Kidney epithelial cell (primary cell): Measurements from ENCODE around the gene BMPR1B. TPM values are rescaled to one million over a fixed set of nuclear protein-coding genes. Genes with fewer than 3 reads are reported as not detected.

Source experiments
- DNase-seq: peaks from one replicate; pipeline ENCODE4 v3.0.0-alpha.2; 2010; ENCODE audit warnings: low read depth
- H3K27me3 ChIP-seq: 2 replicates; pipeline ENCODE4 v1.6.0; 2011; ENCODE audit warnings: low read length; ENCODE audit not compliant: control insufficient read depth, insufficient read depth
- H3K36me3 ChIP-seq: 2 replicates; pipeline ENCODE4 v1.5.1; 2011; ENCODE audit warnings: low read length; ENCODE audit not compliant: control insufficient read depth, insufficient read depth
- H3K4me3 ChIP-seq: 2 replicates; pipeline ENCODE4 v1.5.1; 2011; ENCODE audit warnings: low read depth, mild to moderate bottlenecking, control low read depth, low read length
- CTCF ChIP-seq: IDR thresholded peaks from 2 replicates; pipeline ENCODE4 v1.5.1; 2011; ENCODE audit warnings: mild to moderate bottlenecking, moderate library complexity, low read length, control low read depth, inconsistent platforms; ENCODE audit not compliant: insufficient read depth, poor library complexity, severe bottlenecking
- total RNA-seq: library from RNA; depleted of rRNA; stranded (reverse); fragments of >200 nt; gene quantifications from 2 replicates; pipeline ENCODE4 v1.2.3, GENCODE V29; 2015

Gene BMPR1B
- total RNA-seq, 1 donor from 2014 or later: 9.2 TPM

GRCh38 chr4:94722270-94722669 is 35.5 kb upstream of the BMPR1B start:
- TF ChIP-seq CTCF: no peak
- no peaks in the 10 kb centered on the region for H3K27me3 ChIP-seq
- no peaks in the 10 kb centered on the region for H3K36me3 ChIP-seq
- DNase-seq: no peak
- no peak overlapping the region for H3K4me3 ChIP-seq

GRCh38 chr4:94722748-94723147 is 35.0 kb upstream of the BMPR1B start:
- no peaks in the 10 kb centered on the region for H3K36me3 ChIP-seq
- TF ChIP-seq CTCF: no peak
- no peak for DNase-seq
- H3K27me3 ChIP-seq: no peaks in the 10 kb centered on the region
- H3K4me3 ChIP-seq: no peak overlapping the region

DNA sequence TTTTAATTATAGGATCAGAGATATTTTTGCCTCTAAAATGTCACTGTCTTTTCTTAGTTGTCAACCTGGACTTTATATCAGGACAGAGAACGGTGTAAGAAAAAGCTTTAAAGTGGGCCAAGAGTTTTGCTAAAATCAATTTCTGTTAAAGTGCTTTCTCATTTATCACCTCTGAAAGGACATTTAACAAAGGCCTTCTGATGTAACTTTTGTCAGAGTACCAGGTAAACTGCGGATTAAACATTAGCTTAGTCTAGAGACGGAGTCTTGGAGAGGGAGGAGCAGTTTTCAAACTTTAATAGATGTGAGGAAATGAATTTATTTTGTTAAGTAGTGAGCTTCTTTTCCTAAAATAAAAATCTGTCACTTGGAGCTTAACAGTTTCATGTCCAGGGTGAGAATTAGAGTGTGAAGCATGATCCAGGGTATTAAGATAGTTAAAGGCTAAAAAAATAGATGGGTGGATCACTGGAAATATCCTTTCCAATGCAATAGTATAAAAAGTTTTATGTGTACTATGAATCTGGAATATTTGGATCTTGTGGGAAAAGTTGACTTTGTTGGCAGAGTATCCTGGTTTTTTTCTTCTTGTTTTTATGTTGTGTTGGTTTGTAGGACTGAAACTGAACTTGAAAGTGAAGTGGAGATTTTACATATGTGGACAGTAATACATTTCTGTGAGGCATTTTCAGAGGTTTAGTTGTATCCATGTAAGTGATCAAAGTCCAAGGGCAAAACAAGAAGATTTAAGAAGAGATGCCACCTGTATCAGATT is 33.6 kb upstream of the BMPR1B start:
- TF ChIP-seq CTCF: no peak
- DNase-seq: no peak
- Histone ChIP-seq H3K36me3 (no peaks in the 10 kb centered on the region), H3K27me3 (no peaks in the 10 kb centered on the region), H3K4me3 (no peak overlapping the region)

DNA sequence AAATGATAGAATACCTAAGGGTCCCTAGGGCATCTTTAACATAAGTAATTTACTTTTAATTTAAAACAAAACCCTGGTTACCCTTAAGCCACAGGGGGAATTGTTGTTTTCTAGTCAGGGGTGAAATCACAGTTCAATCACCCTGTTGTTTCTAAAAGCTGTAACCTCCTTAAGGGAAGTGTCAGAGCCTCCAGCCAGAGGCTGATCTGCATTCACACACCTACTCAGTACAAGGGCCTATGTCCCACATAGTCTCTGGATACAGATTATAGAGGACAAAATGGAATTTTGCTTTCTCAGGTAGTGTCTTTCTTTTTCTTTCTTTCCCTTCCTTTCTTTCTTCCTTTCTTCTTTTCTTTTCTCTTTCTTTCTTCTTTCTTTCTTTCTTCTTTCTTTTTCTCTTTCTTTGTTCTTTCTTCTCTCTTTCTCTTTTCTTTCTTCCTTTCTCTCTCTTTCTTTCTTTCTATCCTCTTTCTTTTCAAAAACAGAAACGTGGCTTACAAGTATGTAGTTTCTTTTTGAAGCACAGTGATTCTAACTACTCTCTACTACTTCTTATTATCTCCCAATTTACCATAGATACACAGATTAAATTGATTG is 31.1 kb upstream of the BMPR1B start:
- no peaks in the 10 kb centered on the region for H3K27me3 ChIP-seq
- TF ChIP-seq CTCF: no peak
- DNase-seq: no peak
- H3K4me3 ChIP-seq: no peak overlapping the region
- no peaks in the 10 kb centered on the region for H3K36me3 ChIP-seq

DNA sequence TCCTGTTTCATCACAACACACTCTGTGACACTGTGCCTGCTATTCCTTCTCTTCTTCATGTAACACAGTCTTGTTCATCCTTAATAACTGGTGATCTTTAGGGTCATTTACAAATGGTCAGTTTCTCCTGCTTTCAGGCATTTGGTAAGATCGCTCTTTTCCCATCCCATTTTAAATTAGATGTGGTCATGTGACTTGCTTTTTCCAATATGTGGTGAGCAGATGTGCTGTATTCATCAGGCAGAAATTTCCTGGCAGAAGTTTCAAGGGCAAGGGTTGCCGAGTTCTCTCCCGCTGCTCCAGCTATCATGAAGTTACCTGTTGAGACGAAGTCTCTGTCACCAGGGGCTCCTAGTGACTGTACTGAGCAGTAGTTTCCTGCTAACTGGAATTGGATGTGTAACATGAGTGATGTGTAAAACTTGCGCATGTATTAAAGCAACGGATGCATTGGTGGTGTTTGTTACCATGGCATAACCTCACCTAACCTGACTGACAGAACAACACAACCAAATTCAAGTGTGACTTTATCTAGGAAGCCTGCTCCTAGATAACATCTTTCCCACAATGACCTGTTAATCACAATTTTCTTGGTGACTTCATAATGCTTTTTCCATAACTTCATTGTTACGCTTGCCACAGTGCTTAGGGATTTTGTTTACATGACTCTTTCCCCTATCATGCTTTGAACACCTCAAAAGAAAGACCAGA is 29.5 kb upstream of the BMPR1B start:
- DNase-seq: no peak
- TF ChIP-seq CTCF: no peak
- Histone ChIP-seq H3K27me3 (no peaks in the 10 kb centered on the region), H3K36me3 (no peaks in the 10 kb centered on the region), H3K4me3 (no peak overlapping the region)
